Measurements from ENCODE around the gene AP1M1.
"Not testable (repeated sequence)": the region's sequence is repeated elsewhere in the genome, so short reads cannot be mapped to it uniquely, and the experiment has no call there.

The AP1M1 gene

DNA sequence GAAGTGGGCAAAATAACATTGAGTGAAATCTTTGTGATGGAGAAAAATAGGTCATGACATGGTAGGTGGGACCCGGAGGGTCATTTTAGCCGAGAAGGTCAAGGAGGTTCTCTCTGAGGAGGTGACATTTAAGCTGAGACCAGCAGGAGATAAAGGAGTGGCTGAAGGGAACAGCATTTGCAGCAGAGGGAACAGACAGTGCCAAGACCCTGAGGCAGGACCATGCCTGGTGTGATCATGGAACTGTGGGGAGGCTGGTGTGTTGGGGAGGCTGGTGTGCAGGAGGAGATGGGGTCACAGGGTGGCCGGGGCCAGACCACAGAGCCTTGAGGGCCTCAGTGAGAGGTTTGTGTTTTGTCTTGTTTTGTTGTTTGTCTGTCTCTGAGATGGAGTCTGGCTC lies 67.5 kb downstream of the AP1M1 start:
- DNase-seq = no peak

DNA sequence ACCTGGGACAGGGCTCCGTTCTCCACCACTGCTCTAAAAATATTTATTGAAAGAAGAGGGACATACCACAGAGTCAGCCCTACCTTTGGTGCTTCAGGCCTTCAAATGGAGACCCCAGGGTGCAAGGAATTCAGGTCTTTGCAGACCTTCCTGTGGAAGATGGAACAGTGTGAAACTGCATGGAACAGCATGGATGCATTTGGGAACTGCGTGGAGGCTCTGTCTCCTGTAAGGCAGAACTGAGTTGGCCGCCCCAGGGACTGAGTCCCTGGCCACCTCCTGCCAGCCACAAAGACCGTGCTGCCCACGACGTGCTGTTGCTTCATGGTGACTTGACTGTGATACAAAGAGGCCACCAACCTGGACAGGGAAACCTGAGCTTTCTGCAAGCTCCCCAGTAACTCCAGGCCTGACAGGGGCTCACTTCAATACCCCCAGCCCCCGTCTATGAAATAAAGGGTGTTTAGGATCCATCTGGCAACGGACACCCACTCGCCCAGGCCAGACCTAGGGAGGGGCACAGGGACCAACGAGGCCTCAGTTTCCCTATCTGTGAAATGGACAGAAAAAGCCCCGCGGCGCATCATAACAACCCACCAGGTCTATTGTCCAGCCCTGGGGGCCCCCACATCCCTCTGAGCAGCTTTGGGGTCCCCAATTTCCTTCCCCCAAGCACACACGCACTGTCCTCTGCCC lies 68.3 kb downstream of the AP1M1 start:
- DNase-seq = no peak

DNA sequence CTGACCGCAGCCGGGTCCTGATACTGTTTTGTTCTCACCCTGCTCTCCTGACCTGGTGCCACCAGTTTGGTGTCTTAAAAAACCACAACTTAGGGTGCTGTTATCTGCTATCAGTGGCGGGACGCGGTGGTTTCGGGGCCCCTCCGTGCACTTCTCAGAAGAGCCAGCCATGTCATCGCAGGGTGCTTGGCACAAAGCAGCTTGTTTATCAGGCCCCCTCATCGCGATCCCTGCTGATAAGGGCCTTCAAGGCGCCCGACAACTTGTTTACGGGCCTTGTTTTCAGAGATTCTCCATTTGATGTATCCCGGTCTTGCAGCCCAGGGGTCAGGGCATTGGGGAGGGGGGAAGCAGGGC lies 68.9 kb downstream of the AP1M1 start:
- peak; percentile 67 for DNase-seq

- peak; percentile 44 for DNase-seq
Observed at GRCh38 chr19:16268676-16269319, 71.1 kb downstream of the AP1M1 start.

DNA sequence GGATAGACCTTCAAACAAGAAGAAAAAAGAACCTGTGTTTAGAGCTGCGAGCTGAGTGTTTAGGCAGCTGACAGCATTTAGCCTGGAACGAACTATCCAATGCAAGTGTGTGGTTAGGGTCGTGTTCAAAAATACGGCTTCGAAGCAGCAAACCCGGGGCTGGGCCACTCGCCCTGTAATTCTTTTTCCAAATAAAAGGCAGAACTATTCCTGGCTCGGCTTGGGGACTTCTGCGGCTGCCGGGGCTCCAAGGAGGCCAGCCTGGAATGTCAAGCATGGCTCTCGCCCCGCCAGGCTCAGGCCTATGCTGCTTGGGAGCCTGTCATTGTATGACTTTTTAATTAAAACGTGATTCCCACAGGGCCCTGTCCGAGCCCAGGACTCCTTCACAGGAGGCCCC lies 75.2 kb downstream of the AP1M1 start:
- no peak for DNase-seq

DNA sequence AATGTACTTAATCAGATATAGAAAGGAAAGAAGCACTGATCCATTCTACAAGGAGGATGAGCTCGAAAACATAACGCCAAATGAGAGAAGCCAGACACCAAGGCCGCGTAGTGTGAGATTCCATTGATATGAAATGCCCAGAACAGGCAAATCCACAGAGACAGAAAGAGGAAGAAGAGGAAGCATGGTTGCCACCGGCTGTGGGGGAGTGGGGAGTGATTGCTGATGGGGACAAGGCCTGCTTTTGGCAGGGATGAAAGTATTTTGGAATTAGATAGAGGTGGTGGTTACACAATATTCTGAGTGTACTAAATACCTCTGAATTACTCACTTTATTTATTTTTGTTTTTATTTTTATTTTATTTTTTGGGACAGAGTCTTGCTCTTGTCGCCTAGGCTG lies 76.7 kb downstream of the AP1M1 start:
- no peak for DNase-seq

GRCh38 chr19:16280306-16280705 lies 82.6 kb downstream of the AP1M1 start:
- no peak for DNase-seq

GRCh38 chr19:16281743-16282142 lies 84.0 kb downstream of the AP1M1 start:
- no peak for DNase-seq

GRCh38 chr19:16283210-16284061 lies 85.7 kb downstream of the AP1M1 start:
- DNase-seq = peak; percentile 88

DNA sequence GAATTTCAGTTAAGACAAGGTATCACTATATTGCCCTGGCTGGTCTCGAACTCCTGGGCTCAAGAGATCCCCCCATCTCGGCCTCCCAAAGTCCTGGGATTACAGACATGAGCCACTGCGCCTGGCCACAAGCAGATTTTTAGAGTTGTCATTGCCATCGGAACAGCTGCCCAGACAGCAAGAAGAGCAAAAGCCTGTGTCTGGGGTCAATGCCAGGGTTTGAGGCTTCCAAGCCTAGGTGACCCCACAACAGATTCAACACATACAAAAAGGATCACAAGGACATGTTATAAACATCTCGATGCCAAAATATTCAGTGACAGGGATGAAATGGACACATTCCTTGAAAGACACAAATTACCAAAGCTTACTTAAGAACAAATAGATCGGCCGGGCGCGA lies 86.8 kb downstream of the AP1M1 start:
- DNase-seq = no peak

- not testable (repeated sequence) for DNase-seq
Observed at GRCh38 chr19:16285079-16285478, 87.4 kb downstream of the AP1M1 start.

DNA sequence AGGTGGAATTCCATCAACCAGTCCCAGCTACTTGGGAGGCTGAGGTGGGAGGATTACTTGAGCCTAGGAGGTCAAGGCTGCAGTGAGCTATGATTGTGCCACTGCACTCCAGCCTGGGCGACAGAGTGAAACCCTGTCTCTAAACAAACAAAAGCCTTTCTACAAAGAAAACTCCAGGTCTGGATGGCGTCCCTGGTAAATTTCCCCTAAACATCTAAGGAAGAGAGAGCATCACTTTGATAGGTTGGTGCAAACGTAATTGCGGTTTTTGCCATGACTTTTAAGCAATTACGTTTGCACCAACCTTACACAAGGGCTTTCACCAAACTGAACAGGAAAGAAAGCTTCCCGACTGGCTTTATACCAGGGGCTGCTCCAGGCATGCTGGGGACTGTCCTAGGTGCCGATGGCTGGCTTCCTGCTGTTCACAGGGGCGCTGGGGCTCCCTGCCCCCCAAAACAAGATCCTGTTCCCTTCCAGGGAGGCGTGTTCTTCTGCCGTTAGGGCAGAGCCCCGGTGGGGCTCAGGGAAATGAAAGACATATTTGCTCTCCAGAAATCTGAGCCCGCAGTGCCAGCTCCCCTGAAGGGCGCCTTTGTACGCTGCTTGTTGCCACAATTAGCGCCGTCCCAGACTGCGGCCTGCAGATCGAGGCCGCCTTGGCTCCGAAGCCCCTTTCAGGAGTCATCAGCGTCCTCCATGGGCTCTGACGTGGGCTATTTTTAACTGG lies 88.2 kb downstream of the AP1M1 start:
- DNase-seq = no peak

- DNase-seq = no peak
Observed at GRCh38 chr19:16288544-16288943, 90.8 kb downstream of the AP1M1 start.

GRCh38 chr19:16289594-16289993 lies 91.9 kb downstream of the AP1M1 start:
- DNase-seq = no peak

DNA sequence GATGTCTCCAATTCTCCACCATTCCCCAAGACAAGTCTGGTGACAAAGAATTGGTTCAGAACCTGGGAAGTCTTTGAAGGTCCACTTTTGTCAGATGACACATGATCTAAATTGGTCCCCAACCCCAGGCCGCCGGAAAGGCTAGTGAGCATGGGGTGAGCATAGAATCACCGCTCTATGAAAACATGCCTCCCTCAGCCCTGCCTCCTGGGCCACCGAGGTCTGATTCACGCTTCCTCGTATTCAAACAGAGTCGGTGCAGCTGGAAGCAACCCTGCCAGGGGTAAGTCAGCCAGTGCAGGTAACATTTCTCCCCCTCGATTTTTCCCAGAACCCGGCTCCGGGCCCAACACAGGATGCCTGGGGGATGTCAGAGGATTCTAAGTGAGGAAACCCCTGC lies 93.0 kb downstream of the AP1M1 start:
- DNase-seq = no peak

DNA sequence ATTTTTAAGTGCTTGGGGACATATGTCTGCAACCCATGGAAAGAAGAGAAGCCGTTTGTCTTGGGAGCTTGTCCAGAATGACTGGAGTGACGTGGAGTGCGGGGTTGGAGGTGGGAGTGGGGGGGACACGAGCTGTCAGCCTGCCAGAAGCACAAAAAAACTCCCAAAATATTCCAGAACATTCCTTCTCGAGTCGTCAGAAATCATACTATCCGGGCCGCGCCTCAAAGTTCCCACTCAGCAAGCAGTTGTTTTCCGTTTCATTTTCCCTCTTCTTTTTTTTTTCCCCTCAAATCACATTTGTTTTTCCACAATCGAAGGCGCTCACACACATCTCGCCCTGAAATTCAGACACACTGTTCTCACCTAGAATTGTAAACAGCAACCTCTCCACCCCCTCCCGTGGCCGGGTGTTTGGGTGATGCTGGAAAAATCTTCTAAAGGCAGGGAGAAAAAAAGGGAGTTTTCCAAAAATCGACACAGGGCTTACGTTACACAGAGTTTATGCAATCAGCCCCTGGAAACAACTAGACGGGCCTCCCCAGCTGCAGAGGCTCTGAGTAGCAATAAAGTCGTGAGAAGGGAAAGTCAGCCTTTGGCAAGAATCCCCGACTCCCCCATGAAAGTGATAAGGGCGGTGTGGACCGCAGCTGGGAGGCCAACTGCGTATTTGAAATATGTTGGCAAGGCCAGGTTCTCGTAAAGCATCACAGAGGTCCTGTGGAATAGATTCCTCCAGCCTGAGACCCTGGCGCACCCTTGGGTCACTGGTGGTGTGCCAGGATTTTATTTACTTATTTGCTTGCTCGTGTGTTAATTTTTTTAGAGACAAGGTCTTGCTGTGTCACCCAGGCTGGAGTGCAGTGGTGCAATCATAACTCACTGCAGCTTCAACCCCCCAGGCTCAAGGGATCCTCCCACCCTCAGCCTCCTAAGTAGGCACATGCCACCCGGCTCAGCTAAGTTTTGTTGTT lies 95.7 kb downstream of the AP1M1 start:
- DNase-seq = no peak

- DNase-seq = no peak
Observed at GRCh38 chr19:16295057-16295456, 97.3 kb downstream of the AP1M1 start.

All from activated CD4-positive, alpha-beta T cell treated with anti-CD3 and anti-CD28 coated beads for 48 hours (primary cell).